MM.1S (cell line): ENCODE results near the gene UQCR10.

Experiments
- DNase-seq: peaks from one replicate; pipeline ENCODE4 v3.0.0-alpha.2; 2015
- H2AFZ ChIP-seq: fragments of 300-600 bp; sonication (generic); 2 replicates; pipeline ENCODE4 v1.6.0; 2016; ENCODE audit warnings: antibody characterized with exemption, low read length
- H3F3A ChIP-seq: fragments of 300-600 bp; sonication (generic); 2 replicates; pipeline ENCODE4 v1.6.1; 2016; ENCODE audit warnings: mild to moderate bottlenecking, antibody characterized with exemption, low read length, moderate library complexity, mixed read lengths; ENCODE audit not compliant: insufficient read depth
- H3K27ac ChIP-seq: fragments of 300-600 bp; sonication (generic); 2 replicates; pipeline ENCODE4 v1.5.1; 2016; ENCODE audit warnings: mild to moderate bottlenecking, low read length
- H3K27me3 ChIP-seq: fragments of 300-600 bp; sonication (generic); replicated peaks from 2 replicates; pipeline ENCODE4 v1.6.0; 2016; ENCODE audit warnings: low read length; ENCODE audit not compliant: insufficient read depth
- H3K36me3 ChIP-seq: fragments of 300-600 bp; sonication (generic); replicated peaks from 2 replicates; pipeline ENCODE4 v1.6.1; 2016; ENCODE audit warnings: mild to moderate bottlenecking, low read length, mixed read lengths; ENCODE audit not compliant: insufficient read depth
- H3K4me1 ChIP-seq: fragments of 300-600 bp; sonication (generic); 2 replicates; pipeline ENCODE4 v1.6.1; 2016; ENCODE audit warnings: low read length, mixed read lengths
- H3K4me2 ChIP-seq: fragments of 300-600 bp; sonication (generic); 2 replicates; pipeline ENCODE4 v1.6.0; 2016; ENCODE audit warnings: low read depth, low read length
- H3K4me3 ChIP-seq: fragments of 300-600 bp; sonication (generic); 2 replicates; pipeline ENCODE4 v1.5.1; 2016; ENCODE audit warnings: low read length, mixed read lengths
- H3K79me2 ChIP-seq: fragments of 300-600 bp; sonication (generic); 2 replicates; pipeline ENCODE4 v1.6.1; 2016; ENCODE audit warnings: mixed run types, low read length, mixed read lengths
- H3K9ac ChIP-seq: fragments of 300-600 bp; sonication (generic); 2 replicates; pipeline ENCODE4 v1.6.1; 2016; ENCODE audit warnings: low read length, mixed read lengths
- H3K9me2 ChIP-seq: fragments of 300-600 bp; sonication (generic); replicated peaks from 2 replicates; pipeline ENCODE4 v1.6.1; 2016; ENCODE audit warnings: mild to moderate bottlenecking, low read length, mixed read lengths; ENCODE audit not compliant: insufficient read depth
- H3K9me3 ChIP-seq: fragments of 300-600 bp; sonication (generic); replicated peaks from 2 replicates; pipeline ENCODE4 v1.6.1; 2016; ENCODE audit warnings: mild to moderate bottlenecking, low read length, mixed read lengths; ENCODE audit not compliant: insufficient read depth
- H4K20me1 ChIP-seq: fragments of 300-600 bp; sonication (generic); 2 replicates; pipeline ENCODE4 v1.6.1; 2016; ENCODE audit warnings: mild to moderate bottlenecking, low read length, moderate library complexity, mixed read lengths; ENCODE audit not compliant: insufficient read depth
- CTCF ChIP-seq: fragments of 300-600 bp; sonication (generic); IDR thresholded peaks from 2 replicates; pipeline ENCODE4 v1.5.1; 2016; ENCODE audit warnings: antibody characterized with exemption, low read length, mixed read lengths
- EZH2 ChIP-seq: fragments of 300-600 bp; sonication (generic); optimal IDR thresholded peaks from 2 replicates; pipeline ENCODE3; 2017; ENCODE audit warnings: low read depth, mild to moderate bottlenecking, antibody characterized with exemption, low read length, mixed read lengths
- EZH2phosphoT487 ChIP-seq: fragments of 300-600 bp; sonication (generic); IDR thresholded peaks from 2 replicates; pipeline ENCODE4 v1.6.1; 2018; ENCODE audit warnings: antibody characterized with exemption, low read length

The UQCR10 gene

GRCh38 chr22:29797351-29797750 lies 30.2 kb downstream of the UQCR10 start:
- Histone ChIP-seq H4K20me1 (no peaks in the 10 kb centered on the region), H3K9ac (no peak overlapping the region), H3F3A (no peaks in the 10 kb centered on the region), H3K4me3 (no peak overlapping the region), H3K9me2 (no peaks in the 10 kb centered on the region), H3K4me1 (no peaks in the 10 kb centered on the region), H2AFZ (no peak overlapping the region), H3K9me3 (no peaks in the 10 kb centered on the region), H3K4me2 (no peak overlapping the region), H3K27me3 (no peaks in the 10 kb centered on the region), H3K27ac (no peak overlapping the region), H3K36me3 (no peaks in the 10 kb centered on the region; the same call in none of the 2 replicates), H3K79me2 (no peaks in the 10 kb centered on the region)
- TF ChIP-seq EZH2 (no peak), CTCF (no peak), EZH2phosphoT487 (no peak)
- DNase-seq, result no peak

GRCh38 chr22:29798318-29798717 lies 31.1 kb downstream of the UQCR10 start:
- TF ChIP-seq EZH2phosphoT487, result no peak
- no peak for TF ChIP-seq EZH2
- TF ChIP-seq CTCF, result no peak
- no peak overlapping the region for H2AFZ ChIP-seq
- no peaks in the 10 kb centered on the region for H3K4me1 ChIP-seq
- H3K27me3 ChIP-seq, result no peaks in the 10 kb centered on the region
- H3K9ac ChIP-seq, result no peak overlapping the region
- no peaks in the 10 kb centered on the region for H3K9me2 ChIP-seq
- no peak overlapping the region for H3K4me2 ChIP-seq
- H4K20me1 ChIP-seq, result no peaks in the 10 kb centered on the region
- no peak overlapping the region for H3K4me3 ChIP-seq
- DNase-seq, result no peak
- no peaks in the 10 kb centered on the region for H3K79me2 ChIP-seq
- H3K36me3 ChIP-seq, result no peaks in the 10 kb centered on the region; the same call in 1 of the 2 replicates
- H3K27ac ChIP-seq, result no peak overlapping the region
- H3K9me3 ChIP-seq, result no peaks in the 10 kb centered on the region
- H3F3A ChIP-seq, result no peaks in the 10 kb centered on the region

GRCh38 chr22:29798801-29799200 lies 31.6 kb downstream of the UQCR10 start:
- Histone ChIP-seq H3K9ac (no peak overlapping the region), H3K36me3 (no peaks in the 10 kb centered on the region; the same call in 1 of the 2 replicates), H3K9me2 (no peaks in the 10 kb centered on the region), H3K27ac (no peak overlapping the region), H3K9me3 (no peaks in the 10 kb centered on the region), H3K4me2 (no peak overlapping the region), H2AFZ (no peak overlapping the region), H3F3A (no peaks in the 10 kb centered on the region), H3K79me2 (no peaks in the 10 kb centered on the region), H3K27me3 (no peaks in the 10 kb centered on the region), H3K4me3 (no peak overlapping the region), H4K20me1 (no peaks in the 10 kb centered on the region), H3K4me1 (no peaks in the 10 kb centered on the region)
- no peak for DNase-seq
- no peak for TF ChIP-seq CTCF
- no peak for TF ChIP-seq EZH2
- TF ChIP-seq EZH2phosphoT487, result no peak
